ENCODE results near the gene PTPRE. TPM values are rescaled to one million over a fixed set of nuclear protein-coding genes. Genes with fewer than 3 reads are reported as not detected.
A peak's percentile ranks its signal among the peaks of the same experiment; 100 is the strongest.

The PTPRE gene
- total RNA-seq, 2 donors from 2014 or later: 11.3 to 23.5 TPM

DNA sequence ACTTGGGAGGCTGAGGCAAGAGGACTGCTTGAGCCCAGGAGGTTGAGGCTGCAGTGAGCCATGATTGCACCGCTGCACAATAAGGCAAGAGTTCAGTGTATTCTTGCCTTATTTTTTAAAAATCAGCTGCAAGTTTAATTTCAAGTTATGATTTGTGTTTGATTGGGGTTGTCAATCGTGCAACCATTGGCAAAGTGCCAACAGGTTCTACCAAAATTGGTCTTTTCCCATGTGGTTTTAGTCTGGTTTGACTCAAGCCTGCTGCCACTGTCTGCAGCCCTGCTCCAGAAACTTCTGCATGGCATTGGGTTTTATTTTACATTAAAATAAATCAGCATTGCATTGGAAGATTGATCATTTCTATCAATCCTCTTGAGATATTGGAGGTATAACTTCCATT, 72.7 kb downstream of the PTPRE start:
- TF ChIP-seq, protein P1, sequence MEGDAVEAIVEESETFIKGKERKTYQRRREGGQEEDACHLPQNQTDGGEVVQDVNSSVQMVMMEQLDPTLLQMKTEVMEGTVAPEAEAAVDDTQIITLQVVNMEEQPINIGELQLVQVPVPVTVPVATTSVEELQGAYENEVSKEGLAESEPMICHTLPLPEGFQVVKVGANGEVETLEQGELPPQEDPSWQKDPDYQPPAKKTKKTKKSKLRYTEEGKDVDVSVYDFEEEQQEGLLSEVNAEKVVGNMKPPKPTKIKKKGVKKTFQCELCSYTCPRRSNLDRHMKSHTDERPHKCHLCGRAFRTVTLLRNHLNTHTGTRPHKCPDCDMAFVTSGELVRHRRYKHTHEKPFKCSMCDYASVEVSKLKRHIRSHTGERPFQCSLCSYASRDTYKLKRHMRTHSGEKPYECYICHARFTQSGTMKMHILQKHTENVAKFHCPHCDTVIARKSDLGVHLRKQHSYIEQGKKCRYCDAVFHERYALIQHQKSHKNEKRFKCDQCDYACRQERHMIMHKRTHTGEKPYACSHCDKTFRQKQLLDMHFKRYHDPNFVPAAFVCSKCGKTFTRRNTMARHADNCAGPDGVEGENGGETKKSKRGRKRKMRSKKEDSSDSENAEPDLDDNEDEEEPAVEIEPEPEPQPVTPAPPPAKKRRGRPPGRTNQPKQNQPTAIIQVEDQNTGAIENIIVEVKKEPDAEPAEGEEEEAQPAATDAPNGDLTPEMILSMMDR (IDR thresholded peaks at IDR 0.05): no peak

DNA sequence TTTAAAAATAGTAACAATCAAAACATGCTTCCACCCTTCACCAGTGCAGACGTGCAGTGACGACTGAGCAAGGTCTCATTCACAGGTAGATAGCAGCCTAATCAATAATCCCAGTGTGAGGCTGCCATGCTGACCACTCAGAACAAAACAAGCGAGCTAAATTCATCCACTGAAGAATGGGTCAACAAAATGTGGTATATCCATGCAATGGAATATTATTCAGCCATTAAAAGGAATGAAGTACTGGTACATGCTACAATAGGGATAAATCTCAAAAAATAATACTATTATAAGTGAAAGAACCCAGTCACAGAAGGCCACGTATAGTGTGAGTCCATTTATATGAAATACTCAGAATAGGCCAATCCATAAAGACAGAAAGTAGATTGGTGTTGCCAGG, 74.0 kb downstream of the PTPRE start:
- Histone ChIP-seq H3K27ac (no peak overlapping the region), H3K4me3 (no peak overlapping the region)
- TF ChIP-seq, protein P1 (IDR thresholded peaks at IDR 0.05): no peak

More for the DNA sequence above, 72.7 kb downstream of the PTPRE start:
- H3K27me3 ChIP-seq: no peaks in the 10 kb centered on the region
- H3K36me3 ChIP-seq: no peaks in the 10 kb centered on the region
- no peak overlapping the region for H3K4me3 ChIP-seq
- peak; percentile 26 for DNase-seq (ENCODE audit: low spot score)
- H3K27ac ChIP-seq: no peak overlapping the region
- H3K9me3 ChIP-seq: peaks cover 0 to 12% of the 10 kb centered on the region in 2 donors
- peaks cover 0 to 46% of the 10 kb centered on the region in 2 donors for H3K4me1 ChIP-seq

DNA sequence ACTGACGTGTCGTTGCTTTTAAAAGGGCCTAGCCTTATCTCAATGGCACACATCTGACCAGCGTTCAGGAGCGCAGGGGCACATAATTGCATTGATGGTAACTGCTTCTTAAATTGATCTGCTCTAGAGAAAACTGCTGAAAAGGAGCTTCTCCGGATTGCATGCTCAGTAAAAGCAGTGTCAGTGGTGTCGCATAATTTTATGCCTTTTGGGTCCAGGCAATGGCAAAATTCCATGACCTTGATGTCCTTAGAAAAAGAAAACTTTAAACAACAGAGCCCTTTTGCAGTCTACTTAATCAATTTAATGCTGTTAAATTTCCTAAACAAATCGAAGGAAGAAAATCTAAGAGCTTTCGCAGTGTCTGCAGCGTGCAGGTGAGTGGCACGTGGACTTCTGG, 75.7 kb downstream of the PTPRE start:
- no peak overlapping the region for H3K4me3 ChIP-seq
- H3K4me1 ChIP-seq: peaks cover 0 to 41% of the 10 kb centered on the region in 2 donors
- TF ChIP-seq, protein P1 (IDR thresholded peaks at IDR 0.05): no peak
- DNase-seq (ENCODE audit: low spot score): no peak
- H3K27me3 ChIP-seq: no peaks in the 10 kb centered on the region
- H3K27ac ChIP-seq: no peak overlapping the region
- H3K9me3 ChIP-seq: peaks cover 0 to 12% of the 10 kb centered on the region in 2 donors
- no peaks in the 10 kb centered on the region for H3K36me3 ChIP-seq

More for the DNA sequence above, 74.0 kb downstream of the PTPRE start:
- peaks cover 0 to 12% of the 10 kb centered on the region in 2 donors for H3K9me3 ChIP-seq
- DNase-seq (ENCODE audit: low spot score): no peak
- H3K4me1 ChIP-seq: peaks cover 0 to 46% of the 10 kb centered on the region in 2 donors
- H3K27me3 ChIP-seq: no peaks in the 10 kb centered on the region
- H3K36me3 ChIP-seq: no peaks in the 10 kb centered on the region

DNA sequence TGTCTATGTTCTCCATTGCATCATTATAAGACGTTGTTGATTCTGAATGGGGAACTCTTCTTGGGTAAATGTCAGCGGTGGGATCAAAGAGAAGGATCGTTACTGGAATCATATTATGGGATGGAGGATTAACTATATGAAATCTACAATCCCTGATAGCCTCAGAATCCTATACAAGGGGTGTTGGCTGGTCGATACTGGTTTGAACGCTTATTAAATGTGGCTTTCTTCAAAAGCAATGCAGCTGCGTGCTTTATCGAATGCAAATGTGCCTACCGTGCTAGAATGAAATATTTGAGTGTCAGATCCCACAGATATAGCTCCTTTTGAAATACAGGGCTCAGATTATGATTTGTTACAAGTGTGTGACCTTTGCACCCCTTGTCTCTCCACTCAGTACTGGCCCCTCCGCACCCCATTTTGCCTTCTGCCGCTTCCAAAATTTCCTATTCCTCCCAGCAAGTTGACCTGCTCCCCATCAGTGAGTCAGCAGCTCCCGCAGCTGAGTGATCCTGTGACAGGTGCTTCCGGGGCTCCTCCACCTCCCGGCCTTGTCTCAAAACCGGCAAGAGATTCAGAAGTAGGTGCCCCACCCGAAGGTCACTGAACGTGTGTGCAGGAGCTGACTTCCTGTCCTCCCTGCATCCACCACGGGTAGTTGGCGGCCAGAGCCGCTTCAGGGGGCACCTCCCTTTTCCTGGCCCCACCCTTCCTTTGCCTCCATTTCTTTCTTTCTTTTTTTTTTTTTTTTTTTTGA, 76.6 kb downstream of the PTPRE start:
- no peak overlapping the region for H3K27ac ChIP-seq
- H3K9me3 ChIP-seq: peaks cover 0 to 12% of the 10 kb centered on the region in 2 donors
- no peak for DNase-seq (ENCODE audit: low spot score)
- H3K4me3 ChIP-seq: no peak overlapping the region
- H3K4me1 ChIP-seq: peaks cover 0 to 39% of the 10 kb centered on the region in 2 donors
- H3K27me3 ChIP-seq: no peaks in the 10 kb centered on the region
- H3K36me3 ChIP-seq: no peaks in the 10 kb centered on the region
- TF ChIP-seq, protein P1 (IDR thresholded peaks at IDR 0.05): no peak

DNA sequence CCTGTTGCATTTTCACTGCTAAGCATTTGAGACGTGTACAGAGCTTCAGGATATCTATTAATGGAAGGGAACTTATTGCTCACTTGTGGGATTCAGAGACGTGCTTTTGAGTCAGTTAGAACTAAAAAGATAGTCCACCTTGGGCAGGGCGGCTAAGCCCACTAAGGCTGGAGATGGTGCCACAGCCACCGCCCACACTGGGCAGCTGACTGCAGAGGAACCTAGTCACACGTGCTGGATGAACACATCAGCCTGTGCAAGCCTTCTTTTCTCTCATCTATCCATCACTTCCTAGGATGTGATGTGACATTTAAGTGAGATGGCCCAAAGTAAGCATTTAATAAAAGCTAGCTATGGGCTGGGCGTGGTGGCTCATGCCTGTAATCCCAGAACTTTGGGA, 78.0 kb downstream of the PTPRE start:
- TF ChIP-seq, protein P1 (IDR thresholded peaks at IDR 0.05): no peak
- Histone ChIP-seq H3K4me3 (no peak overlapping the region), H3K27ac (no peak overlapping the region), H3K4me1 (peaks cover 0 to 45% of the 10 kb centered on the region in 2 donors), H3K9me3 (peaks cover 0 to 12% of the 10 kb centered on the region in 2 donors), H3K36me3 (no peaks in the 10 kb centered on the region), H3K27me3 (no peaks in the 10 kb centered on the region)
- no peak for DNase-seq (ENCODE audit: low spot score)

Data from right atrium auricular region (tissue), 2 donors.